ENCODE data around the gene KLF11. TPM values are rescaled to one million over a fixed set of nuclear protein-coding genes. Genes with fewer than 3 reads are reported as not detected.

The KLF11 gene
- total and polyA plus RNA-seq, 2 experiments from 2014 or later, result 4.8 to 6.6 TPM

DNA sequence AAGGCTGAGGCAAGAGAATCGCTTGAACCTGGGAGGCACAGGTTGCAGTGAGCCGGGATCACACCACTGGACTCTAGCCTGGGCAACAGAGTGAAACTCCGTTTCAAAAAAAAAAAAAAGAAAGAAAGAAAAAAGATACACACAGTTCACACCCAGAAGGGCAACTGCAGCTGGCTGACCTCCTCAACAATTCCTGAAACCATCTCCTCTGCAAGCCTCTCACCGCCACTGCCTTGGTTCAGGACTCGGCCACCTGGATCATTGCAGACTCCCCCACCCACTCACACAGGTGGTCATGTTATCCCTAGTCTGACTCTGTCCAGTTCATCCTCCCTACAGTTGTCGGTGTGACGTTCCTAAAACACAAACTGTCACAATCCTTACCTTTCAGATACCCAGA, 34.7 kb downstream of the KLF11 start:
- no peaks in the 10 kb centered on the region for H3K9me3 ChIP-seq (ENCODE audit: low read depth)
- H3K4me3 ChIP-seq, result no peak overlapping the region
- H3K9ac ChIP-seq, result no peak overlapping the region
- no peak overlapping the region for H3K27ac ChIP-seq
- no peak for DNase-seq
- H3K9me2 ChIP-seq (ENCODE audit: insufficient read depth), result no peaks in the 10 kb centered on the region
- H3F3A ChIP-seq (ENCODE audit: insufficient read depth), result peaks cover 10% of the 10 kb centered on the region; the same call in 1 of the 2 replicates
- no peak overlapping the region for H2AFZ ChIP-seq
- H3K79me2 ChIP-seq (ENCODE audit: insufficient read depth), result no peaks in the 10 kb centered on the region
- no peak overlapping the region for H3K4me2 ChIP-seq (ENCODE audit: unreplicated experiment)
- in situ Hi-C loops (cut with MboI), result loop anchor here (10.0 kb wide), 1 partner anchor 357 kb away; no protein-coding TSS in a partner anchor
- peaks cover 23% of the 10 kb centered on the region for H3K27me3 ChIP-seq (replicated peaks; ENCODE audit: insufficient read depth)
- H3K4me1 ChIP-seq (ENCODE audit: insufficient read depth), result peaks cover 11% of the 10 kb centered on the region; the same call in 1 of the 2 replicates
- no peaks in the 10 kb centered on the region for H3K36me3 ChIP-seq (ENCODE audit: low read depth)
- TF ChIP-seq EZH2 (IDR thresholded peaks at IDR 0.05; ENCODE audit: insufficient read depth, poor library complexity, severe bottlenecking) (no peak), EZH2phosphoT487 (IDR thresholded peaks at IDR 0.05; ENCODE audit: insufficient read depth, low read depth) (no peak)
- H4K20me1 ChIP-seq (ENCODE audit: insufficient read depth), result no peaks in the 10 kb centered on the region
- 80 to 86% methylated on average over 7 of the region's 7 CpGs for WGBS, 2 experiments (ENCODE audit: low coverage in 1 of 2, low lambda C conversion rate in 2 of 2, missing lambda C conversion rate in 2 of 2)

DNA sequence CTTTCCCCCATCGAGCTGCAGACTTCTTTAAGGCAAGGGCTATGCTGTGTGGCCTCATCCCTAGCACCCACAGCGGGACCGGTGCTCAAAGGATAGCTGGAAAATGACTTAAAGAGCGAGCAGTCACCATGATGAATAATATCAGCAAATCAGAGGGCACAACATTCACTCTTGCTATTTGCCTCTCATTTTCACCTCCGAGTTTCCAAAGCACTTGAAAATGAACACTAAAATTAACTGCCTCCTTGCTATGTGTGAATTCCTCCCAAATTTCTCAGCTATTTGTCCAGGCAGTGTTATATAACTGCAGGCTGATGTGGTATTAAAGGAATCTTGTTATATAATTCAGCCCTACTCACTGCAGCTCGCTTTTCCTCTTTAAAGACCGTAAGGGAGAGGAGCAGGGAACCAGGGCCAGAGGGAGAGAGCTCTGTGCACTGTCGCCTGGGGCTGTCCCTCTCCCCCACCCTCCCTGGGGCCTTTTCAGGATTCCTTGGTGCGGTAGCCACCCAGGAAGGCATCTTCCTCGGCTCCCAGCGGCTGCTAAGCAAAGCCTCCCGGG, 35.4 kb downstream of the KLF11 start:
- peak overlapping the region; percentile 61 for H3K4me2 ChIP-seq (ENCODE audit: unreplicated experiment)
- peaks cover 31% of the 10 kb centered on the region for H3K27me3 ChIP-seq (replicated peaks; ENCODE audit: insufficient read depth)
- TF ChIP-seq EZH2 (IDR thresholded peaks at IDR 0.05; ENCODE audit: insufficient read depth, poor library complexity, severe bottlenecking) (no peak), EZH2phosphoT487 (IDR thresholded peaks at IDR 0.05; ENCODE audit: insufficient read depth, low read depth) (no peak)
- no peaks in the 10 kb centered on the region for H4K20me1 ChIP-seq (ENCODE audit: insufficient read depth)
- H2AFZ ChIP-seq, result peak overlapping the region; percentile 71
- DNase-seq, result no peak
- peak overlapping the region; percentile 40 for H3K27ac ChIP-seq
- H3K79me2 ChIP-seq (ENCODE audit: insufficient read depth), result no peaks in the 10 kb centered on the region
- in situ Hi-C loops (cut with MboI), result loop anchor here (10.0 kb wide), 1 partner anchor 356 kb away; no protein-coding TSS in a partner anchor
- H3K36me3 ChIP-seq (ENCODE audit: low read depth), result no peaks in the 10 kb centered on the region
- peak overlapping the region; percentile 61 for H3K4me3 ChIP-seq
- peaks cover 14% of the 10 kb centered on the region; the same call in 1 of the 2 replicates for H3K4me1 ChIP-seq (ENCODE audit: insufficient read depth)
- no peaks in the 10 kb centered on the region for H3K9me3 ChIP-seq (ENCODE audit: low read depth)
- no peaks in the 10 kb centered on the region for H3K9me2 ChIP-seq (ENCODE audit: insufficient read depth)
- H3F3A ChIP-seq (ENCODE audit: insufficient read depth), result peaks cover 15% of the 10 kb centered on the region; the same call in 1 of the 2 replicates
- 19 to 20% methylated on average over 12 of the region's 12 CpGs for WGBS, 2 experiments (ENCODE audit: low coverage in 1 of 2, low lambda C conversion rate in 2 of 2, missing lambda C conversion rate in 2 of 2)
- peak overlapping the region; percentile 72 for H3K9ac ChIP-seq

DNA sequence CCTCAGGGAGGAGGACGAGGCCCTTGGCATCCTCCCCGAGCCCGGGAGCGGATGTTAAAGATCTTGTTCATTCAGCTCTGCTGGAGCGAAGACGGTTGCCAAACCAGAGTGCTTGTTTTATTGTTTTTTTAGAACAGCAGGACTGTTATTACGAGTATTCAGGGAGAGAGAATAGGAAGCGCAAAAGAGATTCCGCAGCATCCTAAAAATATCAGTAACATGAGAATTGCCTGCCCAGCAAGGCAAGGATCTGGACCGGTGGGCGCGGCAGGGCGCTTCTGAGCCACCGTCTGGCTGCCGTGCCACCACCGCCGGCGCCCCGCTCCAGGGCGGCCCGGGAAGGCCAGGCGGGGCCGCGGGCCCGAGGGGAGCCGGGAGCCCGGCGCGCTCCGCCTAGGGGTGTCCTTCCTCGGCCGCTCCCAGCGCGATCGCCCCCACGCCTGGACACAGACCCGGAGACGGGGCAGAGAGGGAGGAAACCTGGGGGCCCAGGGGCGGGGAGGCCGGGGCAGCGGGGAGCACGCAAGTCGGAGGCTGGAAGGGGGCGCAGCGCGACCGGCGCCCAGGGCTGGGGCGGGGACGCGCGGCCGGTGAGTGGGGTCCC, 36.0 kb downstream of the KLF11 start:
- Histone ChIP-seq H3F3A (ENCODE audit: insufficient read depth) (peaks cover 15% of the 10 kb centered on the region; the same call in 1 of the 2 replicates), H3K27ac (peak overlapping the region; percentile 40), H3K36me3 (ENCODE audit: low read depth) (no peaks in the 10 kb centered on the region), H2AFZ (peak overlapping the region; percentile 71), H3K9me3 (ENCODE audit: low read depth) (no peaks in the 10 kb centered on the region), H3K79me2 (ENCODE audit: insufficient read depth) (no peaks in the 10 kb centered on the region), H3K4me3 (peak overlapping the region; percentile 61), H3K27me3 (replicated peaks; ENCODE audit: insufficient read depth) (peaks cover 36% of the 10 kb centered on the region), H4K20me1 (ENCODE audit: insufficient read depth) (no peaks in the 10 kb centered on the region), H3K4me2 (ENCODE audit: unreplicated experiment) (peak overlapping the region; percentile 61), H3K4me1 (ENCODE audit: insufficient read depth) (peaks cover 14% of the 10 kb centered on the region; the same call in 1 of the 2 replicates), H3K9me2 (ENCODE audit: insufficient read depth) (no peaks in the 10 kb centered on the region), H3K9ac (peak overlapping the region; percentile 72)
- peak; percentile 84 for DNase-seq
- TF ChIP-seq EZH2 (IDR thresholded peaks at IDR 0.05; ENCODE audit: insufficient read depth, poor library complexity, severe bottlenecking), result no peak
- no peak for TF ChIP-seq EZH2phosphoT487 (IDR thresholded peaks at IDR 0.05; ENCODE audit: insufficient read depth, low read depth)
- in situ Hi-C loops (cut with MboI), result loop anchor here (10.0 kb wide), 1 partner anchor 355 kb away; no protein-coding TSS in a partner anchor
- 0 to 2% methylated on average over 25 to 35 of the region's 53 CpGs for WGBS, 2 experiments (ENCODE audit: low coverage in 1 of 2, low lambda C conversion rate in 2 of 2, missing lambda C conversion rate in 2 of 2)

DNA sequence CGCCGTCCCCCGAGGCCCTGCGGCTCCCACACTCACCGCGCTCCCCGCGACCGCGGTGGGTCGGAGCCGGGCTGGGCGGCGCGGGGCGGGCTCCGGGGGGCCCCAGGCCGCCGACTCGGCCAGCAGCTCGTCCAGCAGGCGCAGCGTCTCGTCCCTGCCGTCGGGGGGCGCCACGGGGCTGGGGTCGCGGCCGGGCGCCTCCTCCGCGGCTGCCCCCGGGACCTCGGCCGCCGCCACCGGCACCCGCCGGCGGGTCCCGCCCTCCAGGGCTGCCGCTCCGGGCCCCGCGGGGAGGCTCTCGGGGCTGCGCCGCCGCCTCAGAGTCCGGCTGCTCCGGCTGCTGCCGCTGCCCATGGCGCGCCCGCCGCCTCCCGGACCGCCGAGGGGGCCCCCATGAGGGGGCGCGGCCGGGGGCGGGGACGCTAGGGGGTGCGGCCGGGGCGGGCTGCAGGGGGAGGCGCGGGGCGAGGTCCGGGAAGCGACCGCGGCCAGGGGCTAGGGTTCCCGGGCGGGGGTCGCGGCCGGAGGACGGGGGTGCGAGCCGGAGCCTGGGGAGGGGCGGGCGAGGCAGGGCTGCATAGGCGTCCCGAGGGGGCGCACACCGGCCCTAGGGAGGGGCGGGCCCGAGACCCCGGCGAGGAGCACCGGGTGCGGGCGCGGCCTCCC, 36.7 kb downstream of the KLF11 start, which contains the start of gene CYS1:
Gene CYS1 (minus strand): TSS at position 542 of the 666 bp plus-strand sequence. CDS start 188 bp downstream, at position 354.
- 0 to 3% methylated on average over 15 to 47 of the region's 98 CpGs for WGBS, 2 experiments (ENCODE audit: low coverage in 1 of 2, low lambda C conversion rate in 2 of 2, missing lambda C conversion rate in 2 of 2)
- H3K4me3 ChIP-seq, result peak within 1 kb of the TSS; percentile 61
- no peaks in the 10 kb centered on the region for H3K36me3 ChIP-seq (ENCODE audit: low read depth)
- H2AFZ ChIP-seq, result peak within 1 kb of the TSS; percentile 71
- H3K79me2 ChIP-seq (ENCODE audit: insufficient read depth), result no peaks in the 10 kb centered on the region
- no peaks in the 10 kb centered on the region for H4K20me1 ChIP-seq (ENCODE audit: insufficient read depth)
- peak within 1 kb of the TSS; percentile 40 for H3K27ac ChIP-seq
- H3F3A ChIP-seq (ENCODE audit: insufficient read depth), result peaks cover 15% of the 10 kb centered on the region; the same call in 1 of the 2 replicates
- peak within 1 kb of the TSS; percentile 72 for H3K9ac ChIP-seq
- DNase-seq, result peak; percentile 66
- peaks cover 41% of the 10 kb centered on the region for H3K27me3 ChIP-seq (replicated peaks; ENCODE audit: insufficient read depth)
- H3K9me3 ChIP-seq (ENCODE audit: low read depth), result no peaks in the 10 kb centered on the region
- no peaks in the 10 kb centered on the region for H3K9me2 ChIP-seq (ENCODE audit: insufficient read depth)
- peaks cover 14% of the 10 kb centered on the region; the same call in 1 of the 2 replicates for H3K4me1 ChIP-seq (ENCODE audit: insufficient read depth)
- in situ Hi-C loops (cut with MboI), result loop anchor here (10.0 kb wide), 1 partner anchor 355 kb away; no protein-coding TSS in a partner anchor
- peak within 1 kb of the TSS; percentile 61 for H3K4me2 ChIP-seq (ENCODE audit: unreplicated experiment)
- TF ChIP-seq EZH2phosphoT487 (IDR thresholded peaks at IDR 0.05; ENCODE audit: insufficient read depth, low read depth) (no peak), EZH2 (IDR thresholded peaks at IDR 0.05; ENCODE audit: insufficient read depth, poor library complexity, severe bottlenecking) (no peak)

Measured in GM23248 (cell line).